GM18868 (cell line): ENCODE measurements around the gene TDRD9.
"Not testable (repeated sequence)": the region's sequence is repeated elsewhere in the genome, so short reads cannot be mapped to it uniquely, and the experiment has no call there.

Experiments used
- ATAC-seq: cut with Tn5 transposase; IDR thresholded peaks from one replicate; pipeline ENCODE4 v1.9.1; 2021; ENCODE audit warnings: mild to moderate bottlenecking, moderate library complexity; ENCODE audit not compliant: unreplicated experiment

Gene TDRD9

GRCh38 chr14:103920981-103921854 lies 7.0 kb upstream of the TDRD9 start:
- peak; percentile 95 for ATAC-seq

- not testable (repeated sequence) for ATAC-seq
Observed at GRCh38 chr14:103921855-103922200, 6.4 kb upstream of the TDRD9 start.

- ATAC-seq: no peak
Observed at GRCh38 chr14:103923863-103924262, 4.4 kb upstream of the TDRD9 start.

GRCh38 chr14:103925316-103925715 lies 2.9 kb upstream of the TDRD9 start:
- no peak for ATAC-seq

GRCh38 chr14:103927566-103927965 lies 690 bp upstream of the TDRD9 start:
- ATAC-seq: no peak

- ATAC-seq: no peak
Observed at GRCh38 chr14:103930051-103930604, 1.9 kb downstream of the TDRD9 start.

- no peak for ATAC-seq
Observed at GRCh38 chr14:103931422-103931821, 3.2 kb downstream of the TDRD9 start.

GRCh38 chr14:103932791-103933490 lies 4.7 kb downstream of the TDRD9 start:
- no peak for ATAC-seq

GRCh38 chr14:103935102-103935501 lies 6.8 kb downstream of the TDRD9 start:
- ATAC-seq: no peak

- ATAC-seq: no peak
Observed at GRCh38 chr14:103941462-103941861, 13.2 kb downstream of the TDRD9 start.

- ATAC-seq: no peak
Observed at GRCh38 chr14:103941973-103942736, 13.9 kb downstream of the TDRD9 start, which contains the start of gene RD3L. Gene RD3L (minus strand): TSS chr14:103942529. CDS start chr14:103941695, 834 bp downstream.

- ATAC-seq: no peak
Observed at GRCh38 chr14:103943673-103944072, 15.4 kb downstream of the TDRD9 start.

- no peak for ATAC-seq
Observed at GRCh38 chr14:103946975-103947374, 18.7 kb downstream of the TDRD9 start.

GRCh38 chr14:103948442-103948841 lies 20.2 kb downstream of the TDRD9 start:
- ATAC-seq: no peak

- ATAC-seq: no peak
Observed at GRCh38 chr14:103949131-103949790, 21.0 kb downstream of the TDRD9 start.

- no peak for ATAC-seq
Observed at GRCh38 chr14:103960457-103961055, 32.3 kb downstream of the TDRD9 start.

- no peak for ATAC-seq
Observed at GRCh38 chr14:103961928-103962578, 33.8 kb downstream of the TDRD9 start.

- ATAC-seq: no peak
Observed at GRCh38 chr14:103966631-103967030, 38.4 kb downstream of the TDRD9 start.

- ATAC-seq: no peak
Observed at GRCh38 chr14:103969961-103970360, 41.7 kb downstream of the TDRD9 start.

- ATAC-seq: no peak
Observed at GRCh38 chr14:103973354-103973753, 45.1 kb downstream of the TDRD9 start.
